CD4-positive, alpha-beta T cell (primary cell): ENCODE results near the gene C15orf62. TPM values are rescaled to one million over a fixed set of nuclear protein-coding genes. Genes with fewer than 3 reads are reported as not detected.

Experiments
- ATAC-seq: fragments of 200-7000 bp; cut with Tn5 transposase; one replicate; pipeline ENCODE4 v1.10.0; 2022; ENCODE audit warnings: mild to moderate bottlenecking; ENCODE audit not compliant: poor library complexity
- CTCF ChIA-PET: fragments of 350-600 bp; sonication (Branson Sonifier 250); formaldehyde crosslinking; loops from one replicate; lab custom pipeline; 2021; ENCODE audit warnings: antibody characterized with exemption, inconsistent platforms; lab: Charles Lee
- POLR2A ChIA-PET: fragments of 350-600 bp; sonication (Branson Sonifier 250); formaldehyde crosslinking; loops from one replicate; lab custom pipeline; 2021; ENCODE audit warnings: antibody characterized with exemption, inconsistent platforms; lab: Charles Lee
- DNase-seq, 14 experiments: peaks; one replicate each; pipeline ENCODE4 v3.0.0-alpha.2; 2013 to 2020; ENCODE audit warnings: mixed read lengths in 2 of 14
- H3K27ac ChIP-seq, 2 donors: one replicate each; pipeline versions ENCODE4 v1.5.1 to v1.7.0; 2013; ENCODE audit warnings: low read length in 2 of 2, low read depth in 1 of 2, mild to moderate bottlenecking in 1 of 2
- H3K27me3 ChIP-seq, 2 experiments: 1 replicate in 1 of 2; 2 replicates in 1 of 2; pipeline versions ENCODE4 v1.6.1 to v1.7.0; 2013; ENCODE audit warnings: low read length in 2 of 2, control low read depth in 1 of 2, mild to moderate bottlenecking in 1 of 2, moderate library complexity in 1 of 2; ENCODE audit not compliant: insufficient read depth in 2 of 2, control insufficient read depth in 1 of 2
- H3K36me3 ChIP-seq: one replicate; pipeline ENCODE4 v1.6.1; 2013; ENCODE audit warnings: low read length, control low read depth; ENCODE audit not compliant: insufficient read depth
- H3K4me1 ChIP-seq: one replicate; pipeline ENCODE4 v1.6.1; 2013; ENCODE audit warnings: low read length, control low read depth; ENCODE audit not compliant: insufficient read depth
- H3K4me3 ChIP-seq: one replicate; pipeline ENCODE4 v1.5.1; 2013; ENCODE audit warnings: mild to moderate bottlenecking, low read length, moderate library complexity
- H3K9me3 ChIP-seq, 2 experiments: 1 replicate in 1 of 2; 2 replicates in 1 of 2; pipeline versions ENCODE4 v1.6.1 to v1.7.0; 2013; ENCODE audit warnings: low read length in 2 of 2, mild to moderate bottlenecking in 2 of 2, control low read depth in 1 of 2, moderate library complexity in 1 of 2; ENCODE audit not compliant: control insufficient read depth in 1 of 2, insufficient read depth in 1 of 2
- H3K27ac Mint-ChIP-seq: one replicate; pipeline ENCODE4 v1.8.0; 2020; ENCODE audit warnings: mixed read lengths
- H3K27me3 Mint-ChIP-seq: one replicate; pipeline ENCODE4 v1.8.0; 2021; ENCODE audit warnings: mixed read lengths
- H3K36me3 Mint-ChIP-seq: one replicate; pipeline ENCODE4 v1.8.0; 2021; ENCODE audit warnings: low read depth, mixed read lengths
- H3K4me1 Mint-ChIP-seq: one replicate; pipeline ENCODE4 v1.8.0; 2021; ENCODE audit warnings: low read depth, mixed read lengths
- H3K4me3 Mint-ChIP-seq: one replicate; pipeline ENCODE4 v1.8.0; 2020; ENCODE audit warnings: mild to moderate bottlenecking, mixed read lengths
- H3K9me3 Mint-ChIP-seq: one replicate; pipeline ENCODE4 v1.8.0; 2020; ENCODE audit warnings: mixed read lengths
- CTCF ChIP-seq: fragments of 200-600 bp; IDR thresholded peaks from one replicate; pipeline ENCODE4 v1.8.0; 2022; ENCODE audit warnings: antibody characterized with exemption, mild to moderate bottlenecking
- intact Hi-C, 2 experiments: fragments of 100-400 bp; cut with DNase I in 1 of 2; cut with micrococcal nuclease in 1 of 2; formaldehyde crosslinking; loops; one replicate each; pipeline versions ENCODE4 v1.15.1 to v1.9.0; 2023 to 2025; cut with DNase I, micrococcal nuclease
- total RNA-seq, 174 experiments: library from RNA in 2 of 174; stranded (reverse) in 2 of 174; gene quantifications; one replicate each; pipeline ENCODE4 v1.2.3 and lab custom pipeline; 2021 to 2026

The C15orf62 gene
- total RNA-seq, 2 experiments from 2014 or later, result 0.77 to 0.98 TPM

- no peak for TF ChIP-seq CTCF
- no peaks in the 10 kb centered on the region for H3K27me3 Mint-ChIP-seq
- H3K4me1 ChIP-seq, result peaks cover 30% of the 10 kb centered on the region
- peak overlapping the region; percentile 91 for H3K27ac Mint-ChIP-seq
- peak overlapping the region; percentile 90 to 93 for H3K27ac ChIP-seq
- H3K9me3 ChIP-seq, result no peaks in the 10 kb centered on the region
- H3K36me3 Mint-ChIP-seq, result peaks cover 28% of the 10 kb centered on the region
- H3K27me3 ChIP-seq, result no peaks in the 10 kb centered on the region
- peak overlapping the region; percentile 80 for H3K4me3 ChIP-seq
- ATAC-seq (no peak), DNase-seq (no peak)
- CTCF ChIA-PET, result interaction anchor here (1.0 to 2.0 kb wide), 3 partner anchors 51 to 88 kb away, joined by 3 to 8 read pairs (median 5); partner anchors contain the start of gene VPS18
- POLR2A ChIA-PET, result interaction anchor here (0.6 to 2.6 kb wide), 8 partner anchors 16 to 310 kb away, joined by 3 to 13 read pairs (median 4); partner anchors contain the start of genes C15orf62, CCDC32, INO80 and RAD51
- H3K4me1 Mint-ChIP-seq, result peaks cover 26% of the 10 kb centered on the region
- intact Hi-C loops, result loop anchor here (1.0 to 5.0 kb wide), 5 partner anchors 51 to 736 kb away; partner anchors contain the start of genes RMDN3 (in 2 of the 2), RAD51 (in 1 of the 2), RPAP1 (in 1 of the 2) and VPS18 (in 1 of the 2)
- no peaks in the 10 kb centered on the region for H3K9me3 Mint-ChIP-seq
- H3K4me3 Mint-ChIP-seq, result peak overlapping the region; percentile 96
- H3K36me3 ChIP-seq, result peaks cover 19% of the 10 kb centered on the region
These were observed 36.9 kb downstream of the C15orf62 start for GRCh38 chr15:40806672-40807027.

- peak within 1 kb of the TSS; percentile 91 for H3K27ac Mint-ChIP-seq
These were observed 37.5 kb downstream of the C15orf62 start, which contains the start of the genes DNAJC17 and ZFYVE19 for GRCh38 chr15:40807028-40807887. DNAJC17 (minus strand) TSS chr15:40807473; CDS start chr15:40807446, 27 bp downstream. ZFYVE19 (plus strand) TSS chr15:40807089; CDS start chr15:40807590, 501 bp downstream.

More at GRCh38 chr15:40807028-40807887, 37.5 kb downstream of the C15orf62 start, which contains the start of the genes DNAJC17 and ZFYVE19:
- H3K4me3 ChIP-seq, result peak within 1 kb of the TSS; percentile 80
- Mint-ChIP-seq H3K27me3 (no peaks in the 10 kb centered on the region), H3K4me1 (peaks cover 23% of the 10 kb centered on the region), H3K4me3 (peak within 1 kb of the TSS; percentile 96), H3K9me3 (no peaks in the 10 kb centered on the region), H3K36me3 (peaks cover 27% of the 10 kb centered on the region)
- POLR2A ChIA-PET, result interaction anchor here (0.6 to 2.6 kb wide), 10 partner anchors 12 to 309 kb away, joined by 3 to 13 read pairs (median 4); partner anchors contain the start of genes C15orf62, CCDC32, INO80 and RAD51
- CTCF ChIA-PET, result interaction anchor here (1.4 to 2.0 kb wide), 2 partner anchors 52 to 87 kb away, joined by 5 to 8 read pairs; partner anchors contain the start of gene VPS18
- intact Hi-C loops, result loop anchor here (1.0 to 5.0 kb wide), 5 partner anchors 52 to 735 kb away; partner anchors contain the start of genes RMDN3 (in 2 of the 2), RAD51 (in 1 of the 2), RPAP1 (in 1 of the 2) and VPS18 (in 1 of the 2)
- peaks cover 30% of the 10 kb centered on the region for H3K4me1 ChIP-seq
- no peaks in the 10 kb centered on the region for H3K27me3 ChIP-seq
- DNase-seq (peak; percentile 86 to 97 (median 92)), ATAC-seq (peak; percentile 97)
- peaks cover 22% of the 10 kb centered on the region for H3K36me3 ChIP-seq
- peak within 1 kb of the TSS; percentile 90 to 93 for H3K27ac ChIP-seq
- no peak for TF ChIP-seq CTCF
- no peaks in the 10 kb centered on the region for H3K9me3 ChIP-seq
